SJSA1 (cell line): ENCODE results near the gene IFNLR1. TPM values are rescaled to one million over a fixed set of nuclear protein-coding genes. Genes with fewer than 3 reads are reported as not detected.

Source experiments
- DNase-seq, 2 experiments: peaks; one replicate each; pipeline ENCODE4 v3.0.0-alpha.2; 2015 to 2020; ENCODE audit warnings: low spot score in 2 of 2, low read depth in 1 of 2
- H3K27ac ChIP-seq: fragments of 250-450 bp; sonication (Bioruptor Pico); 2 replicates; pipeline ENCODE4 v1.5.1; 2020; ENCODE audit warnings: mild to moderate bottlenecking, moderate library complexity
- H3K27me3 ChIP-seq: fragments of 250-450 bp; sonication (Bioruptor Pico); replicated peaks from 2 replicates; pipeline ENCODE4 v1.5.1; 2020; ENCODE audit warnings: mild to moderate bottlenecking, moderate library complexity
- H3K36me3 ChIP-seq: fragments of 250-450 bp; sonication (Bioruptor Pico); 2 replicates; pipeline ENCODE4 v1.5.1; 2020; ENCODE audit warnings: mild to moderate bottlenecking
- H3K4me1 ChIP-seq: fragments of 250-450 bp; sonication (Bioruptor Pico); replicated peaks from 2 replicates; pipeline ENCODE4 v1.6.1; 2021; ENCODE audit warnings: mild to moderate bottlenecking
- H3K4me3 ChIP-seq: fragments of 250-450 bp; sonication (Bioruptor Pico); 2 replicates; pipeline ENCODE4 v1.5.1; 2020; ENCODE audit warnings: mild to moderate bottlenecking
- H3K9me3 ChIP-seq: fragments of 250-450 bp; sonication (Bioruptor Pico); replicated peaks from 2 replicates; pipeline ENCODE4 v1.5.1; 2020; ENCODE audit warnings: mild to moderate bottlenecking
- total RNA-seq: library from RNA; depleted of rRNA; stranded (reverse); fragments of >200 nt; shearing (Covaris generic); gene quantifications from 2 replicates; pipeline ENCODE4 v1.2.3, GENCODE V29; 2014

Gene IFNLR1
- total RNA-seq, 1 experiment from 2014 or later, result not detected

DNA sequence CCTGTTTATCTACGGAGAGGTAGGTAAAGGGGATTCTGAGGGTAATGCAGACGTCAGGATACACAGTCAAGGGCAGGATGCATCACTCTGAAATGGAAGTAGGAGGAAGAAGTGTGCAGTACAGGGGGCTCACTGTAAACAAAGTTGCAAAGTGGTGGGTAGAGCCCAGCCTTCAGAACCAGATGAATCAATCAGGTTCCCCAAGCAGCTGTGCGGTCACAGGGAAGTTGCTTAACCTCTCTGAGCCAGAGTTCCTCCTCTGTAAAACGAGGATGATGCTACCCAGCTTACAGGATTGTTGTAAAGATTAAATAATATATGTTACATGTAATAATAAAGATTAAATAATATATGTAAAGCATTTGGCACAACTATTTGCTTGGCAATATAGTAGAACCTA lies 61.6 kb downstream of the IFNLR1 start:
- Histone ChIP-seq H3K9me3 (peaks cover 1% of the 10 kb centered on the region; the same call in 1 of the 2 replicates), H3K27me3 (no peaks in the 10 kb centered on the region), H3K36me3 (no peaks in the 10 kb centered on the region), H3K4me1 (no peaks in the 10 kb centered on the region), H3K27ac (no peak overlapping the region), H3K4me3 (no peak overlapping the region)
- no peak for DNase-seq

DNA sequence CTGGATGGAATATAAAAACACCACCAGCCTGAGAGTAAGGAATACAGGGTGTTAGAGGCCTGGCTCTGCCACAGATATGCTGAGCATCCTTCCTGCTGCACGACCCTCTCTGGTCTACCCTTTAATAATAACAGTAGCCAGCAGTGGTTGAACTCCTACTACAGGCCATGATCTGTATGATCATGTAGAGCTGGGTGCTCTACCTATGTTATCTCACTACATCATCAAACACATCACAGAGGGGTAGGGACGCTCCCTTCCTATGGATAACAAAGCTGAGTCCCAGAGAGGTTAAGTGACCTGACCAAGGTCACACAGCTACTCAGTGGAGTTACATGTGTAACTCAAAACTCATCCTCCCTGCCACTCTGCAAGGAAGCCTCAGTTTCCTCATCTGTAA lies 62.1 kb downstream of the IFNLR1 start:
- no peaks in the 10 kb centered on the region for H3K27me3 ChIP-seq
- no peaks in the 10 kb centered on the region for H3K36me3 ChIP-seq
- H3K4me3 ChIP-seq, result no peak overlapping the region

DNA sequence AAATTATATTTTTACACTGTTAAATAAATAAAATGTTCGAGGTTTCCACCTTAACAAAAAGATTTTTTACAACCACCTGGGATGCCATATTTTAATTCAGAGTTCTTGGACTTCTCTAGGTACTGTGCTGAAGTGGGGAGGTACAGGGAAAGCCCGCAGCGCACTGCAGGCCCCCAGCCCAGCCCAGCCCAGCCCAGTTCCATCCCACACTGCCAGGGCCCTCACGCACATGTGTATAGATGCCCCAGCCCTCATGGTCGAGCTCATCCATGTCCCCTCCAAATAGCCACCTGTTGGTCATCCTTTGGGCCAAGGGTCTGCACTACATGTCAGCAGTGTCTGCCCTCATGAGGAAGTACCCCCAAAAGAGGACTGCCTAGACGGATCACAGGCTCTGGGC lies 63.5 kb downstream of the IFNLR1 start:
- no peak overlapping the region for H3K27ac ChIP-seq
- H3K36me3 ChIP-seq, result no peaks in the 10 kb centered on the region
- H3K9me3 ChIP-seq, result no peaks in the 10 kb centered on the region
- H3K4me1 ChIP-seq, result no peaks in the 10 kb centered on the region
- no peaks in the 10 kb centered on the region for H3K27me3 ChIP-seq
- no peak for DNase-seq
- H3K4me3 ChIP-seq, result no peak overlapping the region

More for the DNA sequence above, 62.1 kb downstream of the IFNLR1 start:
- no peaks in the 10 kb centered on the region for H3K9me3 ChIP-seq
- no peak overlapping the region for H3K27ac ChIP-seq
- H3K4me1 ChIP-seq, result no peaks in the 10 kb centered on the region
- DNase-seq, result no peak

DNA sequence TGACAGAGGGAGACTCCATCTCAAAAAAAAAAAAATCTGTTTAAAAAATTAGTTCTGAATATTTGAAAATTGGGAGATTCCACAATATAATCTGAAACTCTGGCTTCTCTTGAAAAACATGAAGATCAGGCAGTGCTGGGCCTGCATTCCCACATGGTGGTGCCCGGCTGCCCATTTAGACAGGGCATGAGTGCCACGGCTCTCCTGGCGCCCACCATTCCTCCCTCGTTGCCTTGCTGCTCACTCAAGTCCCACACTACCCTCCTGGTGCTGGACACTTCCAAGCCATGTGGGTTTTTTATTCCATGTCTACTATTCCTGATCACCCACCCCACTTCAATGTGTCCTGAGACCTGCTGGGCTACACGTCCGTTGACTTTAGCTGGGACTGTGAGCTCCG lies 64.3 kb downstream of the IFNLR1 start:
- Histone ChIP-seq H3K36me3 (no peaks in the 10 kb centered on the region), H3K27ac (no peak overlapping the region), H3K4me3 (no peak overlapping the region), H3K9me3 (no peaks in the 10 kb centered on the region), H3K4me1 (no peaks in the 10 kb centered on the region), H3K27me3 (no peaks in the 10 kb centered on the region)
- no peak for DNase-seq

DNA sequence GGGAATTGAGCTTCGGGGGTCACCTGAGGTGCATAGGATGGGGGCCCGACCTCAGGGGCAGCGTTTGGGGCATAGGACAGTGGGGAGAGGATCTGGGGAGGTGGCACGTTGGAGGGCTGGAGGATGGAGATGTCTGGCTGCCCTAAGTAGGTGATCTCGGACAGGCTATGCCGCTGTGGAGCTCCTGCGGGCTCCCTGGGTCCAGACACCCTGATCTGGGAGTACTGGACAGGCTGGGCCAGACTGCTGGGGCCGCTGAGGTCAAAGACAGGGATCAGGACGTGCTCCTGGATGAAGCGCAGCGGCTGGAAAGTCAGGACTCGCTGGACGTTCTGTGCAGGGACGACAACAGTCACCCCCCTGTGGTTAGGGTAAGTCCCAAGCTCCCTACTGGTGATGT lies 65.7 kb downstream of the IFNLR1 start:
- no peaks in the 10 kb centered on the region; the same call in 1 of the 2 replicates for H3K27me3 ChIP-seq
- no peak overlapping the region for H3K4me3 ChIP-seq
- no peaks in the 10 kb centered on the region for H3K36me3 ChIP-seq
- no peaks in the 10 kb centered on the region for H3K4me1 ChIP-seq
- no peak overlapping the region for H3K27ac ChIP-seq
- DNase-seq, result no peak
- no peaks in the 10 kb centered on the region for H3K9me3 ChIP-seq

DNA sequence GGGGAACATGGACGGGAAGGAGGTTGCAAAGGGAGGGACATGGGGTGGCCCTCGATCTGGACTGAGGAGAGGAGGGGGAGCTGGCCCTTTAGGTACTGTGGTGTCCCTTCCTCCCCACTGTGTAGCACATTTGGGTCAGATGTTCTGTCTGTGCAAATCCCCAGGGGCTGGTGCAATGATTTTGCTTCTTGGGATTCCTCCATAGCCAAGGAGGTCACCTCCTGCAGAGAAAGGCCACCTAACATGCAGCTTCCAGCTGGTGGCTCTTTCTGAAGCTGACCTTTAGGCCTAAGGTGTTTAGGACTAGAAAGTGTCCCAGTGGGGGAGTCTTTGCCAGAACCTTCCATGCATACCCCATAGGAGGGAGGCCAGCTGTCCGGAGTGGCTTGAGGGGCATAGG lies 66.1 kb downstream of the IFNLR1 start:
- H3K4me3 ChIP-seq, result no peak overlapping the region
- H3K36me3 ChIP-seq, result no peaks in the 10 kb centered on the region
- no peak overlapping the region for H3K27ac ChIP-seq
- no peak for DNase-seq
- H3K27me3 ChIP-seq, result no peaks in the 10 kb centered on the region; the same call in 1 of the 2 replicates
- H3K4me1 ChIP-seq, result no peaks in the 10 kb centered on the region
- no peaks in the 10 kb centered on the region for H3K9me3 ChIP-seq

DNA sequence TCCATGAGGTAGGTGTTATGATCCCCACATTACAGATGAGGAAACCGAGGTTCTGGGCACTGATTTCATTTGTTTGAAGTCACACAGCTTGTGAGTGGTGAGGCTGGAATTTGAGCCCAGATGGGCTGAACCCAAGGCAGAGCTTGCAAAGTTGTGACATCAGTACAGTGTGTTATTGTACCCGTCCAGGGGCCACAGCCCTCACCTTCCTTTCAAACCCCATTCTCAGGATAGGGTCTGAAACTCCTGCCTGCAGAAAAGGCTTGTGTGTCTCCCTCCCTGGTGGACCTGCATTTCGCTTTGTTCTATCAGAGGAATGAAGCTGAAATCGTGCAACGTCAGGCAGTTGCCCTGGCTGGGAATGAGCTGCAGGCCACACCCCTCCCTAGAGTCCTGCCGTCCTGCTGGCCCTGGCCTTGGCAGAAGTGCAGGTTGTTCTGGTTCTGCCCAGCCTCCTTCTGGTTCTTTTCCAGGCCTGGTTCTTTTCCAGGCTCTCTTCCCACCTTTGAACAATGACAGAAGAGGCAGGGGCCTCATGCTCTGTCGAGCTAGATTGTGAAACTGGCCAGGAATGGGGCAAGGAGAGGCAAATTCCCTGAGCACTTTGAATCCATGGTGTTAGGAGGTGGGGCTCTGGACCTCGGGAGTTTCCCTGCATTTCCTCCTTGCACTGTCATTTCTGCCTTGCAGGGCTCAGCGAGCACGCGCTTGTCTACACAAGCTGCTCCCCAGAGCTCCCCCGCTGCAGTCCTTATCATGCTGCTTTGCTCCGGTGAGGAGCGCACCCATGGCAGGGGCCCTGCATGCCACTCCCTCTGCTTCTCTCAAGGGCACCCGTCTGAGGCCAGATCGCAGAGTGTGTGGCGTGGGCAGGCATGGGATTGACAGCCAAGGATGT lies 67.0 kb downstream of the IFNLR1 start:
- H3K27me3 ChIP-seq, result no peaks in the 10 kb centered on the region; the same call in 1 of the 2 replicates
- H3K27ac ChIP-seq, result no peak overlapping the region

DNA sequence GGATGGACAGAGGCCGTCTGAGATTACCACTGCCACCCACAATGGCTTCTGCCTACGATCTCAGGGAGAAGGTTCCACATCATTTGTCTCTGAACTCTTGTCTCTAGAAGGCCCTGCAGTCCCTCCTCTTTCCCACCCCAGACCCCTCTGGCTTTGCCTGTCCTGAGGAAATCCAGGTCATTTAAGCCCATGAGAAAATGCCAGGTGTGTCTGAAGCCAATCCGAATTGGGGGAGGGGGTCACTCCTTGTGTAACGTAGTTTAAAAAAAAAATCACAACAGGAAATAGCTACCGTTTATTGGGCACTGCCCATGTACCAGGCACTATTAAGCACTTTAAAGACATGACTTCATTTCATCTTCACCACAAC lies 67.6 kb downstream of the IFNLR1 start:
- Histone ChIP-seq H3K9me3 (no peaks in the 10 kb centered on the region), H3K27me3 (no peaks in the 10 kb centered on the region; the same call in 1 of the 2 replicates)

More for the DNA sequence above, 67.0 kb downstream of the IFNLR1 start:
- H3K36me3 ChIP-seq, result no peaks in the 10 kb centered on the region
- no peaks in the 10 kb centered on the region for H3K9me3 ChIP-seq
- H3K4me1 ChIP-seq, result no peaks in the 10 kb centered on the region
- no peak overlapping the region for H3K4me3 ChIP-seq
- DNase-seq, result no peak

DNA sequence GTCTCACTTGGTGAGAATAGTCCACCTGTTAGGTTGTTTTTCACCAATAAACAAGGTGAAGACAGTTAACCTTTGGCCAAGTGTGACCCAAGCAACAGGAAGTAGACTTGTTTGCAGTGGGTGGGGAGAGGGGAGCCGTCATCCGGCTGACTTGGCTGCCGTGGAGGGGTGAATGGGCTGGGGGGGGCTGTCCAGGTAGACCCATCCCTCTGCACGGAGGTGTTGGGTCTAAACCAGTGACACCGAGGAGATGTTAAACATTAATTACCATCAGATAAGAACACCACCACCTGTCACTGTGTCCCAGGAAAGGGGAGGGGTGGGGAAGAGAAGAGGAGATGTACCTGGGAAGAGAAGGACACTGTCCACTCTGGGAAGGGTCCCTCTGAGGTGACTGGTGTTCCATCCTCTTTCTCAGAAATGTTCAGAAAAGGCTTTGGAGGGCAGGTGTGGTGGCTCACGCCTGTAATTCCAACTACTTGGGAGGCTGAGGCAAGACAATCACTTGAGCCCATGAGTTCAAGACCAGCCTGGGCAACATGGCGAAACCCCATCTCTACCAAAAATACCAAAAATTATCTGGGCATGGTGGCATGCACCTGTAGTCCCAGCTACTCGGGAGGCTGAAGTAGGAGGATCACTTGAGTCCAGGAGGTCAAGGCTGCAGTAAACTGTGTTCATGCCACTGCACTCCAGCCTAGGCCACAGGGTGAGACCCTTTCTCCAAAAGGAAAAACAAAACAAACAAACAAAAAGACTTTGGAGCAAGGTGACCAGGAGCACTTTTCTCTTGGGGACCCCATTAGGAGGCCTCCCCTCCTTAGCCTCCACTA lies 68.5 kb downstream of the IFNLR1 start:
- no peaks in the 10 kb centered on the region for H3K4me1 ChIP-seq
- H3K36me3 ChIP-seq, result no peaks in the 10 kb centered on the region
- no peak for DNase-seq
- H3K4me3 ChIP-seq, result no peak overlapping the region
- no peak overlapping the region for H3K27ac ChIP-seq
- no peaks in the 10 kb centered on the region; the same call in 1 of the 2 replicates for H3K27me3 ChIP-seq
- H3K9me3 ChIP-seq, result no peaks in the 10 kb centered on the region

More for the DNA sequence above, 67.6 kb downstream of the IFNLR1 start:
- DNase-seq, result no peak
- H3K4me3 ChIP-seq, result no peak overlapping the region
- H3K27ac ChIP-seq, result no peak overlapping the region
- H3K36me3 ChIP-seq, result no peaks in the 10 kb centered on the region
- H3K4me1 ChIP-seq, result no peaks in the 10 kb centered on the region

DNA sequence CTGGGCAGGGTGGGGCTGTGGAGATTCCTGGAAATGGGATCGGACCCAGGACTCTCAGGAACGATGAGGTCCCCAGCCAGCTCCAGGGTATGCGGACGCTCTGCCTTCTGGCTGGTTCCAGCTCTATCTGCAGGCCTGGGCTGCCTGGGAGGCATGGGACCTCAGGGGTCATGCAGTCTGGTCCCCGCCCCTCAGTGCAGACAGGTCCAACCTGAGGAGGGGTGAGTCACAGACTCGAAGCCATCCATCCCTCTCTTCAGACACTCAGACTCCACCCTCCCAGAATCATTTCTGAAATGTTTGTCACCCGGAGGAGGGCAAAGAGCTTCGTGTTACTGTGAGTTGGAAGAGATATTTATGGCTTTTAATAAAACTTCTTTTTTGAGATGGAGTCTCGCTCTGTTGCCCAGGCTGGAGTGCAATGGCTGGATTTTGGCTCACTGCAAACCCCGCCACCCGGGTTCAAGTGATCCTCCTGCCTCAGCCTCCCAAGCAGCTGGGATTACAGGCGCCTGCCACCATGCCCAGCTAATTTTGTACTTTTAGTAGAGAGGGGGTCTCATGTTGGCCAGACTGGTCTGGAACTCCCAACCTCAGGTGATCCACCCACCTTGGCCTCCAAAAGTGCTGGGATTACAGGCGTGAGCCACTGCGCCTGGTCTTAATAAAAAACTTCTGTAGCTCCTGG lies 69.2 kb downstream of the IFNLR1 start:
- Histone ChIP-seq H3K27ac (no peak overlapping the region), H3K4me3 (no peak overlapping the region), H3K27me3 (no peaks in the 10 kb centered on the region; the same call in 1 of the 2 replicates), H3K4me1 (peaks cover under 1% of the 10 kb centered on the region; the same call in 1 of the 2 replicates), H3K9me3 (no peaks in the 10 kb centered on the region), H3K36me3 (no peaks in the 10 kb centered on the region)
- DNase-seq, result no peak

DNA sequence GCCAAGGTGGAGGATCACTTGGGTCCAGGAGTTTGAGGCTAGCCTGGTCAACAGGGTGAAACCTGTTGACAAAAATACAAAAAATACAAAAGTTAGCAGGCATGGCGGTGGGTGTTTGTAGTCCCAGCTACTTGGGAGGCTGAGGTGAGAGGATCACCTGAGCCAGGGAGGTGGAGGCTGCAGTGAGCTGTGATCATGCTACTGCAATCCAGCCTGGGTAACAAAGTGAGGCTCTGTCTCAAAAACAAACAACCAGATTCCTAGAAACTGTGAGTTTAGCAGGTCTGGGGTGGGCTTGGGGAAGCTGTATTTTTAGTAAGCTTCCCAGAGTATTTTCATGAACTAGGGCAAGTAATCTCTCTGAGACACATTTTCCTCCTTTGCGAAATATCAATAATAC lies 70.0 kb downstream of the IFNLR1 start:
- no peak for DNase-seq
- no peak overlapping the region for H3K27ac ChIP-seq
- no peaks in the 10 kb centered on the region for H3K9me3 ChIP-seq
- peaks cover 8% of the 10 kb centered on the region for H3K4me1 ChIP-seq
- H3K4me3 ChIP-seq, result no peak overlapping the region
- H3K36me3 ChIP-seq, result no peaks in the 10 kb centered on the region
- no peaks in the 10 kb centered on the region; the same call in 1 of the 2 replicates for H3K27me3 ChIP-seq

DNA sequence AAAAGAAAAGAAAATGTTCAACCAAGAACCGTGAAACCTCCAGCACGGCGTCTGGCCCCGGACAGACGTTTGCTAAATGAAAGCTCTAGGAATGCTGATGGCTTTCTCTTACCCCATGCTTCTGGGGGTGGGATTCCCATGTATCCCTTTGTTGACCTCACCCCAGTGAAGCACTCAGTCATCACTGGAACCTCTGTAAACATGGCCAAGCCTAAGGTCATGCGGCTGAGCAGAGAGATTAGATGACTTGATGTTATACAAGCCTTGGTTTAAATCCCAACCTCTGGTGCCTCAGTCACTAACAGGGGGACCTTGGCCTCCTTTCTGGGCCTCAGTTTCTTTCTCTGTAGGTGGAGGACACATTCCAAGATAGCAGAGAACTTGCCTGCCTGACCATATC lies 72.3 kb downstream of the IFNLR1 start:
- Histone ChIP-seq H3K27ac (no peak overlapping the region), H3K27me3 (no peaks in the 10 kb centered on the region; the same call in 1 of the 2 replicates)

DNA sequence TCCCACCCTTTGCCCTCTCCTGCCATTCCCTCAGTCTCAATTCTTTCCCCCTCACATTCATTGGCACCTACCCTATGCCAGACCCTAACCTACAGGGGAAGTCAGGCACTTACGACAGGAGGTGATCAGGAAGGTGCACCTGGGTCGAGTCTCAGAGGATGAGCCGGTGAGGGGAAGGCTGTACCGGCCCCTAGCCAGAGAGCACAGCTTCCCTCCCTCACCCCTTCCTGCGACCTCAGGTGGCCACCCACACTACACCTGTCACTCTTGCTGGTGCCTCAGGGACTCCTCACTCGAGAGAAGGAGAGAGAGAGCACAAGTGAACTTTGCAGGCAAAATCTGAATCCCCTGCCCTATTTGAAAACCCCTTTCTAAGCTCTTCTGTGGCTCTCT lies 73.5 kb downstream of the IFNLR1 start:
- no peak overlapping the region for H3K27ac ChIP-seq
- no peak overlapping the region for H3K4me3 ChIP-seq
- no peaks in the 10 kb centered on the region for H3K36me3 ChIP-seq
- H3K27me3 ChIP-seq, result no peaks in the 10 kb centered on the region; the same call in 1 of the 2 replicates
- H3K4me1 ChIP-seq, result peaks cover 15% of the 10 kb centered on the region
- no peak for DNase-seq
- H3K9me3 ChIP-seq, result no peaks in the 10 kb centered on the region

More for the DNA sequence above, 72.3 kb downstream of the IFNLR1 start:
- H3K9me3 ChIP-seq, result no peaks in the 10 kb centered on the region
- DNase-seq, result no peak
- no peaks in the 10 kb centered on the region for H3K36me3 ChIP-seq
- H3K4me1 ChIP-seq, result peaks cover 10% of the 10 kb centered on the region
- H3K4me3 ChIP-seq, result no peak overlapping the region
